Measurements from ENCODE around the gene CCDC177. TPM values are rescaled to one million over a fixed set of nuclear protein-coding genes. Genes with fewer than 3 reads are reported as not detected.

Gene CCDC177
- total RNA-seq, 1 experiment from 2014 or later: 2.1 TPM

GRCh38 chr14:69571449-69572029 is 3.1 kb downstream of the CCDC177 start (continued):
- 0 out of 2 replicates have a peak, but pooled peaks have one; percentile 23 for TF ChIP-seq ARID4B (CRISPR knock-in tag; IDR thresholded peaks at IDR 0.05; ENCODE audit: borderline replicate concordance)
- TF ChIP-seq ZNF416 (CRISPR knock-in tag; IDR thresholded peaks at IDR 0.05): no peak
- no peak for TF ChIP-seq NR3C1 (CRISPR knock-in tag; conservative IDR thresholded peaks at IDR 0.05; ENCODE audit: low read depth)
- TF ChIP-seq SOX15 (CRISPR knock-in tag; IDR thresholded peaks at IDR 0.05): no peak
- TF ChIP-seq, protein P1, sequence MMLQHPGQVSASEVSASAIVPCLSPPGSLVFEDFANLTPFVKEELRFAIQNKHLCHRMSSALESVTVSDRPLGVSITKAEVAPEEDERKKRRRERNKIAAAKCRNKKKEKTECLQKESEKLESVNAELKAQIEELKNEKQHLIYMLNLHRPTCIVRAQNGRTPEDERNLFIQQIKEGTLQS (CRISPR knock-in tag; conservative IDR thresholded peaks at IDR 0.05): no peak
- TF ChIP-seq HMGXB4 (CRISPR knock-in tag; IDR thresholded peaks at IDR 0.05): peak; percentile 33; the same call in 1 of the 2 replicates
- TF ChIP-seq, protein P2, sequence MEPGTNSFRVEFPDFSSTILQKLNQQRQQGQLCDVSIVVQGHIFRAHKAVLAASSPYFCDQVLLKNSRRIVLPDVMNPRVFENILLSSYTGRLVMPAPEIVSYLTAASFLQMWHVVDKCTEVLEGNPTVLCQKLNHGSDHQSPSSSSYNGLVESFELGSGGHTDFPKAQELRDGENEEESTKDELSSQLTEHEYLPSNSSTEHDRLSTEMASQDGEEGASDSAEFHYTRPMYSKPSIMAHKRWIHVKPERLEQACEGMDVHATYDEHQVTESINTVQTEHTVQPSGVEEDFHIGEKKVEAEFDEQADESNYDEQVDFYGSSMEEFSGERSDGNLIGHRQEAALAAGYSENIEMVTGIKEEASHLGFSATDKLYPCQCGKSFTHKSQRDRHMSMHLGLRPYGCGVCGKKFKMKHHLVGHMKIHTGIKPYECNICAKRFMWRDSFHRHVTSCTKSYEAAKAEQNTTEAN (CRISPR knock-in tag; IDR thresholded peaks at IDR 0.05): no peak
- no peak for TF ChIP-seq FOXP1 (CRISPR knock-in tag; IDR thresholded peaks at IDR 0.05; ENCODE audit: borderline replicate concordance)
- no peak for TF ChIP-seq USF1 (CRISPR knock-in tag; IDR thresholded peaks at IDR 0.05)
- 0 out of 2 replicates have a peak, but pooled peaks have one; percentile 31 for TF ChIP-seq JUN (CRISPR knock-in tag; IDR thresholded peaks at IDR 0.05)
- TF ChIP-seq ELF4 (CRISPR knock-in tag; IDR thresholded peaks at IDR 0.05; ENCODE audit: low read depth): no peak
- TF ChIP-seq, protein P3, sequence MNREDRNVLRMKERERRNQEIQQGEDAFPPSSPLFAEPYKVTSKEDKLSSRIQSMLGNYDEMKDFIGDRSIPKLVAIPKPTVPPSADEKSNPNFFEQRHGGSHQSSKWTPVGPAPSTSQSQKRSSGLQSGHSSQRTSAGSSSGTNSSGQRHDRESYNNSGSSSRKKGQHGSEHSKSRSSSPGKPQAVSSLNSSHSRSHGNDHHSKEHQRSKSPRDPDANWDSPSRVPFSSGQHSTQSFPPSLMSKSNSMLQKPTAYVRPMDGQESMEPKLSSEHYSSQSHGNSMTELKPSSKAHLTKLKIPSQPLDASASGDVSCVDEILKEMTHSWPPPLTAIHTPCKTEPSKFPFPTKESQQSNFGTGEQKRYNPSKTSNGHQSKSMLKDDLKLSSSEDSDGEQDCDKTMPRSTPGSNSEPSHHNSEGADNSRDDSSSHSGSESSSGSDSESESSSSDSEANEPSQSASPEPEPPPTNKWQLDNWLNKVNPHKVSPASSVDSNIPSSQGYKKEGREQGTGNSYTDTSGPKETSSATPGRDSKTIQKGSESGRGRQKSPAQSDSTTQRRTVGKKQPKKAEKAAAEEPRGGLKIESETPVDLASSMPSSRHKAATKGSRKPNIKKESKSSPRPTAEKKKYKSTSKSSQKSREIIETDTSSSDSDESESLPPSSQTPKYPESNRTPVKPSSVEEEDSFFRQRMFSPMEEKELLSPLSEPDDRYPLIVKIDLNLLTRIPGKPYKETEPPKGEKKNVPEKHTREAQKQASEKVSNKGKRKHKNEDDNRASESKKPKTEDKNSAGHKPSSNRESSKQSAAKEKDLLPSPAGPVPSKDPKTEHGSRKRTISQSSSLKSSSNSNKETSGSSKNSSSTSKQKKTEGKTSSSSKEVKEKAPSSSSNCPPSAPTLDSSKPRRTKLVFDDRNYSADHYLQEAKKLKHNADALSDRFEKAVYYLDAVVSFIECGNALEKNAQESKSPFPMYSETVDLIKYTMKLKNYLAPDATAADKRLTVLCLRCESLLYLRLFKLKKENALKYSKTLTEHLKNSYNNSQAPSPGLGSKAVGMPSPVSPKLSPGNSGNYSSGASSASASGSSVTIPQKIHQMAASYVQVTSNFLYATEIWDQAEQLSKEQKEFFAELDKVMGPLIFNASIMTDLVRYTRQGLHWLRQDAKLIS (CRISPR knock-in tag; IDR thresholded peaks at IDR 0.05; ENCODE audit: borderline replicate concordance): no peak
- TF ChIP-seq EMX1 (CRISPR knock-in tag; IDR thresholded peaks at IDR 0.05): no peak
- peak; percentile 44; the same call in 1 of the 2 replicates for TF ChIP-seq MAX (CRISPR knock-in tag; IDR thresholded peaks at IDR 0.05)
